CD4-positive, alpha-beta T cell treated with Interleukin-21 for 1 hour (primary cell): ENCODE measurements around the gene SERPING1.

ENCODE experiments used
- DNase-seq: peaks from one replicate; pipeline ENCODE4 v3.0.0-alpha.2; 2020

Gene SERPING1

GRCh38 chr11:57597461-57597915 is at the start of gene SERPING1:
SERPING1 (plus strand) TSS chr11:57597685; CDS start chr11:57598271, 586 bp downstream.
- DNase-seq, result no peak

- DNase-seq, result no peak
These were observed 49.6 kb upstream of the SERPING1 start for GRCh38 chr11:57547854-57548377.

DNA sequence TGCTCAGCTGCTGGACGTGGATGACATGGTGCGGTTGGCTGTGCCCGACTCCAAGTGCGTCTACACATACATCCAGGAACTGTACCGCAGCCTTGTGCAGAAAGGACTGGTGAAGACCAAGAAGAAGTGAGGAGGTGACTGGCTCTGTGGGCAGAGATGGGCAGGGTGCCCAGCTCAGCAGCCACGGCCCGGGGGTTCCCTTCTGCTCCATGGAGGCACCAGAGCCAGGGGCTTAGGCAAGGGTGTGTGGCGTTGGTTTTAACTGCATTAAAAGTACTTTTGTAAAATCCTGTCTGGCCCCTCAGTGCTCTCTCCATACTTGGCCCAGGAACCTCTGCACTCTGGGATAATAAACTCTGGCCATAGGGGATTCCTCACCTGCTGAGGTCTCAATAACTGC is 47.5 kb upstream of the SERPING1 start:
- DNase-seq, result no peak

DNA sequence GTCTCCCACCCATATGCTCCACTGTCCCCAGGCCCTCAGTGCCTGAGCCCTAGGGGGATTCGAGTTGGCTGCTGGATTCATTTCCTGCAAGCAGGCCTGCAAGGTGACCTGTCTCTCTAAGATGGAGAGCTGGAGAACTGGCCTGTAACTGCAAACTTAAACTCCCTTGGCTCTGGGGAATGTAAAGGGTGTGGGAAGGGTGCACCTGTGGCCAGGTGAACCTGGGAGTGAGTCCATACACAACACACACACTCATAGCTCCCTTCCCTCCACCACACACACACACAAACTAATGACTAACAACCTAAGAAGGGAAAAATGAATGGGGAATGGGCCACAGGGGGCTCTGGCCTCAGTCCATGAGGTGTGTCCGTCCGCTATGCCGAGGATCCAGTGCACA is 45.5 kb upstream of the SERPING1 start:
- no peak for DNase-seq

DNA sequence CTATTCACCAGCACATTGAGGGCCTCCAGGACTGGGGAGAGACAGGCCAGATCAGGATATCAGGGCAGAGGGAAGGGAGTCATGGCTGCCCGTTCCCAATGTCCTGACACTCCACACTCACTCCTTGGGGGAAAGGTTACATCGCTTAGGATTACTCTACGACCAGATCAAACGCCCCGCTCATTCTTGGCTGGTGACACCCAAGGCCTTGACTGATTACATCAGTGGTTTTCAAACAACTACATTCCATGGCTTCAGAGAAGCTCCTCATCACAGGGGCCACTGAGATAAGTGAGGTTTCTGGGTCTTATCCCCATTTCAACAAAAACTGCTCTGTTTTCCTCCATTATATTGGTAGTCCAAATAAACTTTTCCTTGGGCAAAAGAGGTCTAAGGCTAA is 45.0 kb upstream of the SERPING1 start:
- no peak for DNase-seq

GRCh38 chr11:57555393-57555792 is 42.1 kb upstream of the SERPING1 start:
- no peak for DNase-seq

DNA sequence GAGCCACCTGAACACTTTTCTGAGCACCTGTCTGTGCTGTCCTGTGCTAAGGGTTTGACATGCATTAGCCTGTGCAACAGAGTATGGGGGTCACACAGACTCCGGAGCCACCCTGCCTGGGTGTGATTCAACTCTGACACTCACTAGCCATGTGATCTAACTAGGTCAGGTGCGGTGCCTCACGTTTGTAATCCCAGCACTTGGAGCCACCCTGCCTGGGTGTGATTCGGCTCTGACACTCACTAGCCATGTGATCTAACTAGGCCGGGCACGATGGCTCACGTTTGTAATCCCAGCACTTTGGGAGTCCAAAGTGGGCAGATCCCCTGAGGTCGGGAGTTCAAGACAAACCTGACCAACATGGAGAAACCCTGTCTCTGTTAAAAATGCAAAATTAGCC is 41.4 kb upstream of the SERPING1 start:
- DNase-seq, result no peak

GRCh38 chr11:57560146-57560545 is 37.3 kb upstream of the SERPING1 start:
- no peak for DNase-seq

DNA sequence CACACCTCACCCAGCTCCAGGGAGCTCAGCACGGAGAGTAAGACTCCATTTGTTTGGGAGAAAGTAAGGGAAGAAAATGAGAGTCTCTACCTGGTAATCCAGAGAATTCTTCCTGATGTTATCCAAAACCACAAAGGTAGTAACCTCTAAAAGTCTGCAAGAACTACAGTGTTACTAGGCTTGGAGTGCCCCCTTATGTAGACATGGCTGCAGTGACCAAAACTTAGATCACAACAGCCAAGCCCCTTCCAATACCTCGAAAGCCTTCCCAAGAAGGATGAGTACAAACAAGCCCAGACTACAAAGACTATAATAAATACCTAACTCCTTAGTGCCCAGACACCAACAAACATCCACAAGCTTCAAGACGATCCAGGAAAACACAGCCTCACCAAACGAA is 34.9 kb upstream of the SERPING1 start:
- no peak for DNase-seq

- DNase-seq, result peak; percentile 74
These were observed 31.2 kb upstream of the SERPING1 start for GRCh38 chr11:57566005-57566904.

DNA sequence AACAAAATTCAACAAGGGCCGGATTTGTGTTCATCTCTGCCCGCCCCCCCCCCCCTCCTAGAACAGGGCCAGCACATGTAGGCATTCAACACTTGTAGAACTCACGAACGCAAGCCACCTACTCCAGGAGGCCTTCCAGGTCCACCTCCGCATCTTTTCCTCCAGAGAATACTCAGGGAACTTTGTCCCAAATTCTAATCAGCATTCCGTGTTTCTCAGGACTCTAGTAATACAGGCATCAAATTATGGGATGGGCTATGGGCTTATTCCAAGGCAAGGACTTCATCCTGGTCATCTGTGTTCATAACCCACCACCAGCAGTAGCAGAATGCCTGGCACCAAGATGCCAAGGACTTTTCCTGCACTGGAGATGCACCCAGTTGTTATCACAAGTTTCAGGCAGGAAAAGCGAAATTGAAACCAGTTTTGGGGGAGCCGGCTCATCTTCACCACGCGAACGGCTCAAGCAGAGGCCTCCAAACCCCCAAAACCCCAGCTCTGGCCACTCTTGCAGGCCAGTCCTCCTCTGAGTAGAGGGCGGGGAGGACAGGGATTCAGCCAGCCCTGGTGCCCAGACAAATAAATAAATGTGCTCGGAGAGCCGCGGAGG is 30.5 kb upstream of the SERPING1 start:
- peak; percentile 46 for DNase-seq

DNA sequence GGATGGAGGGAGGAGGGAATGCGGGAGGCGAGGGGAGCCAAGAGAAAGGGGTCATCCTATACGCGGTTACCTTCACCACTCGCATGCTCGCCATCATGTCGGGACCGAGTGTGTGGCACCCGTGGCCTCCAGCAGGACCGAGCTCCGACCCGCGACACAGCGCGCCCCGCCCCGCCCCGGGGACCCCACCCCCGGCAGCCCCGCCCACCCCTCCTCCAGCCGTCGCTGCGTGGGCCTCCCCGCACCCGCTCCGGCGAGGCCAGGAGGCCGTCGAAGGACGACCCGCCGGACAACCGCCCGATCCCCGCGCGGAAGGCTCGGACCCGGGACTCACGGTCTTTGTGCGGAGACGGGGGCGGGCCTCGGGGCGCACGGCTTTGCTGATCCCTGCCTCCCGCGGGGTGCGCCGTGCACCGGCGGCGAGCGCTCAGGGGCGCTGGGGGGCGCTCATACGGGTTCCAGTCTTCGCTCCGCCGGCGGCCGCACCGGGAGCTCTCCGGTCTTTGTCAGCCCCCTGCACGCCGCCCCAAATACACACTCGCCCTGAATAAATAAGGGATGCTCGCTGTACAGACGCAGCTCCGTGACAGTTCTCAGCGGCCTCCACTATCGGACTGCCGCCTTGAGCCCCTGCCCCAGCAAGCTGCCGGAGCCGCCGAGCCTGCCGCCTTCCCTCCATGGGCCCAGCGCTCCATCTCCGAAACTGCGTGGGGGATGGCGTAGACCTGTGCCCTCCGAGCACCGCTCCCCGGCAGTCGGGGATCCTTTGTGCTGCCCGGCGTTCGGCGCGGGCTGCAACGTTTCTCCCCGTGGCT is 29.8 kb upstream of the SERPING1 start, which contains the start of gene UBE2L6:
Gene UBE2L6, minus strand, starts transcription at position 158 of the 815 bp plus-strand sequence. Its CDS starts 61 bp downstream, at position 97.
- DNase-seq, result peak; percentile 59

DNA sequence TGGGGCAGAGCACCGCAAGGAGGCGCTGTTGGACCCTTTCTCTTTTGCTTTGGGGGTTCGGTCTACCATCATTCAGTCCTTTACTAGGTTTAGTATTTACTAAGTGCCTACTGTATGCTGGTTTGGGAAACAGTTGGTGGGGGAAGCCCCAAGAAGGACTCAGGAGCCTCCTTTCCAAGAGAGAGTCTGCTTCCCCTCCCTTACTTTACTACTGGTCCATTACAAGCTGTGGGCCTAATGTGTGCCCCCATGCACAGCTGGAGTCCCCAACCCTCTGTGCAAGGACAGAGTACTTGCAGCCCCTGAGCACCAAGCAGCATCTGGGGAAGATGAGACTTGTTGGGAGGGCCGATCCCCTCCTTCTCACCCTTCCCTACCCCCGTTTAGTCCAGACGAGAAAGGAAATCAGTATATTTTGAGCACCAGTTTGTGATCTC is 29.1 kb upstream of the SERPING1 start:
- peak; percentile 89 for DNase-seq

- DNase-seq, result no peak
These were observed 25.9 kb upstream of the SERPING1 start for GRCh38 chr11:57571606-57572005.

GRCh38 chr11:57574061-57574460 is 23.4 kb upstream of the SERPING1 start:
- DNase-seq, result no peak

- DNase-seq, result no peak
These were observed 13.1 kb upstream of the SERPING1 start for GRCh38 chr11:57584341-57584740.

GRCh38 chr11:57585301-57585700 is 12.2 kb upstream of the SERPING1 start:
- DNase-seq, result no peak

DNA sequence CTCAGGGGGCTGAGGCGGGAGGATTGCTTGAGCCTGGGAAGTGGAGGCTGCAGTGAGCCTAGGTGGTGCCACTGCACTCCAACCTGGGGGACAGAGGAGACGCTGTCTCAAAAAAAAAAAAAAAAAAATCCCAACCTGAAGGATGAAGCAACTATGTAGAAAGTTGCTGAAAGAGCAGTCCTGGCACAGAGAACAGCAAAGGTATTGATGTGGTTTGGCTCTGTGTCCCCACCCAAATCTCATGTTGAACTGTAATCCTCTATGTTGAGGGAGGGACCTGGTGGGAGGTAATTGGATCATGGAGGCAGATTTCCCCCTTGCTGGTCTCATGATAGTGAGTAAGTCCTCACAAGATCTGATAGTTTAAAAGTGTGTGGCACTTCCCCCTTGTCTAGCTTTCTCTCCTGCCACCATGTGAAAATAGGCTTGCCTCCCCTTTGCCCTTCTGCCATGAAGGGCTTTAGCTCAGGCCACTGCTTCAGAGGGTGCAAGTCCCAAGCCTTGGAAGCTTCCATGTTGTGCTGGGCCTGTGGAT is 10.7 kb upstream of the SERPING1 start:
- DNase-seq, result no peak

- DNase-seq, result no peak
These were observed 9.3 kb upstream of the SERPING1 start for GRCh38 chr11:57588046-57588710.

GRCh38 chr11:57596266-57596885 is 1.1 kb upstream of the SERPING1 start:
- no peak for DNase-seq
